ENCODE results near the gene DENND4B. TPM values are rescaled to one million over a fixed set of nuclear protein-coding genes. Genes with fewer than 3 reads are reported as not detected.
A peak's percentile ranks its signal among the peaks of the same experiment; 100 is the strongest.

The DENND4B gene
- total and polyA plus RNA-seq, 9 of the 15 experiments (the other 6 are each of a cell fraction or from before 2014, with no cell fraction given), result 9.5 to 80.5 (median 23.1) TPM

DNA sequence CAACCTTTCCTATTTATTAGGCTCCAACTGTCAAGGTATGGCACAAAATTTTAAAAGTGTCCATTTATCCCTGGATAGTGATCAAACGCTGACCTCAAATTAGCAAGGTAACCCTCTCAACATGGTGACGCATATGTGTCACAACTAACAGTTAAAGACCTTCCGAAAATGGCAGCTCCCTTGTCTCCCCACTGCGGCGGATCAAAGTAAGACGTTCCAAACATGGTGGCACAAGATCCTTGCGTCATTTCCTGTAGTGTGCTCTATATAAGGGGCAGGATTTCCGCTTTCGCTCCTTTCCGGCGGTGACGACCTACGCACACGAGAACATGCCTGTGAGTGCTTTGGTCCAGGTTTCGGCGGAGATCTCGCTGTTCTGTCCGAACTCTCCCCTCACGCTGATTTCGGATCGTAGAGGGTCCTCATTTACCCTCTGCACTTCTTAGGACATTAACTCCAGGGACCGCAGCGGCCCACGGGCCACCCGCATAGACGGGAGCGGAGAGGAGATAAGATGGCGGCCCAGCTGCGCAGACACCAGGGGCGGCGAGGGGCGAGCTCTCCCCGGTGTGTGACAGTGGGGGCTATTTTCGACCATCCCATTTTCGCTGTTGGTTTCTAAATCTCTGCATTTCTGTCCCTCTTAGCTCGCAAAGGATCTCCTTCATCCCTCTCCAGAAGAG is 44.1 kb upstream of the DENND4B start, which contains the start of gene RPS27 (continued):
- TF ChIP-seq, protein P1, sequence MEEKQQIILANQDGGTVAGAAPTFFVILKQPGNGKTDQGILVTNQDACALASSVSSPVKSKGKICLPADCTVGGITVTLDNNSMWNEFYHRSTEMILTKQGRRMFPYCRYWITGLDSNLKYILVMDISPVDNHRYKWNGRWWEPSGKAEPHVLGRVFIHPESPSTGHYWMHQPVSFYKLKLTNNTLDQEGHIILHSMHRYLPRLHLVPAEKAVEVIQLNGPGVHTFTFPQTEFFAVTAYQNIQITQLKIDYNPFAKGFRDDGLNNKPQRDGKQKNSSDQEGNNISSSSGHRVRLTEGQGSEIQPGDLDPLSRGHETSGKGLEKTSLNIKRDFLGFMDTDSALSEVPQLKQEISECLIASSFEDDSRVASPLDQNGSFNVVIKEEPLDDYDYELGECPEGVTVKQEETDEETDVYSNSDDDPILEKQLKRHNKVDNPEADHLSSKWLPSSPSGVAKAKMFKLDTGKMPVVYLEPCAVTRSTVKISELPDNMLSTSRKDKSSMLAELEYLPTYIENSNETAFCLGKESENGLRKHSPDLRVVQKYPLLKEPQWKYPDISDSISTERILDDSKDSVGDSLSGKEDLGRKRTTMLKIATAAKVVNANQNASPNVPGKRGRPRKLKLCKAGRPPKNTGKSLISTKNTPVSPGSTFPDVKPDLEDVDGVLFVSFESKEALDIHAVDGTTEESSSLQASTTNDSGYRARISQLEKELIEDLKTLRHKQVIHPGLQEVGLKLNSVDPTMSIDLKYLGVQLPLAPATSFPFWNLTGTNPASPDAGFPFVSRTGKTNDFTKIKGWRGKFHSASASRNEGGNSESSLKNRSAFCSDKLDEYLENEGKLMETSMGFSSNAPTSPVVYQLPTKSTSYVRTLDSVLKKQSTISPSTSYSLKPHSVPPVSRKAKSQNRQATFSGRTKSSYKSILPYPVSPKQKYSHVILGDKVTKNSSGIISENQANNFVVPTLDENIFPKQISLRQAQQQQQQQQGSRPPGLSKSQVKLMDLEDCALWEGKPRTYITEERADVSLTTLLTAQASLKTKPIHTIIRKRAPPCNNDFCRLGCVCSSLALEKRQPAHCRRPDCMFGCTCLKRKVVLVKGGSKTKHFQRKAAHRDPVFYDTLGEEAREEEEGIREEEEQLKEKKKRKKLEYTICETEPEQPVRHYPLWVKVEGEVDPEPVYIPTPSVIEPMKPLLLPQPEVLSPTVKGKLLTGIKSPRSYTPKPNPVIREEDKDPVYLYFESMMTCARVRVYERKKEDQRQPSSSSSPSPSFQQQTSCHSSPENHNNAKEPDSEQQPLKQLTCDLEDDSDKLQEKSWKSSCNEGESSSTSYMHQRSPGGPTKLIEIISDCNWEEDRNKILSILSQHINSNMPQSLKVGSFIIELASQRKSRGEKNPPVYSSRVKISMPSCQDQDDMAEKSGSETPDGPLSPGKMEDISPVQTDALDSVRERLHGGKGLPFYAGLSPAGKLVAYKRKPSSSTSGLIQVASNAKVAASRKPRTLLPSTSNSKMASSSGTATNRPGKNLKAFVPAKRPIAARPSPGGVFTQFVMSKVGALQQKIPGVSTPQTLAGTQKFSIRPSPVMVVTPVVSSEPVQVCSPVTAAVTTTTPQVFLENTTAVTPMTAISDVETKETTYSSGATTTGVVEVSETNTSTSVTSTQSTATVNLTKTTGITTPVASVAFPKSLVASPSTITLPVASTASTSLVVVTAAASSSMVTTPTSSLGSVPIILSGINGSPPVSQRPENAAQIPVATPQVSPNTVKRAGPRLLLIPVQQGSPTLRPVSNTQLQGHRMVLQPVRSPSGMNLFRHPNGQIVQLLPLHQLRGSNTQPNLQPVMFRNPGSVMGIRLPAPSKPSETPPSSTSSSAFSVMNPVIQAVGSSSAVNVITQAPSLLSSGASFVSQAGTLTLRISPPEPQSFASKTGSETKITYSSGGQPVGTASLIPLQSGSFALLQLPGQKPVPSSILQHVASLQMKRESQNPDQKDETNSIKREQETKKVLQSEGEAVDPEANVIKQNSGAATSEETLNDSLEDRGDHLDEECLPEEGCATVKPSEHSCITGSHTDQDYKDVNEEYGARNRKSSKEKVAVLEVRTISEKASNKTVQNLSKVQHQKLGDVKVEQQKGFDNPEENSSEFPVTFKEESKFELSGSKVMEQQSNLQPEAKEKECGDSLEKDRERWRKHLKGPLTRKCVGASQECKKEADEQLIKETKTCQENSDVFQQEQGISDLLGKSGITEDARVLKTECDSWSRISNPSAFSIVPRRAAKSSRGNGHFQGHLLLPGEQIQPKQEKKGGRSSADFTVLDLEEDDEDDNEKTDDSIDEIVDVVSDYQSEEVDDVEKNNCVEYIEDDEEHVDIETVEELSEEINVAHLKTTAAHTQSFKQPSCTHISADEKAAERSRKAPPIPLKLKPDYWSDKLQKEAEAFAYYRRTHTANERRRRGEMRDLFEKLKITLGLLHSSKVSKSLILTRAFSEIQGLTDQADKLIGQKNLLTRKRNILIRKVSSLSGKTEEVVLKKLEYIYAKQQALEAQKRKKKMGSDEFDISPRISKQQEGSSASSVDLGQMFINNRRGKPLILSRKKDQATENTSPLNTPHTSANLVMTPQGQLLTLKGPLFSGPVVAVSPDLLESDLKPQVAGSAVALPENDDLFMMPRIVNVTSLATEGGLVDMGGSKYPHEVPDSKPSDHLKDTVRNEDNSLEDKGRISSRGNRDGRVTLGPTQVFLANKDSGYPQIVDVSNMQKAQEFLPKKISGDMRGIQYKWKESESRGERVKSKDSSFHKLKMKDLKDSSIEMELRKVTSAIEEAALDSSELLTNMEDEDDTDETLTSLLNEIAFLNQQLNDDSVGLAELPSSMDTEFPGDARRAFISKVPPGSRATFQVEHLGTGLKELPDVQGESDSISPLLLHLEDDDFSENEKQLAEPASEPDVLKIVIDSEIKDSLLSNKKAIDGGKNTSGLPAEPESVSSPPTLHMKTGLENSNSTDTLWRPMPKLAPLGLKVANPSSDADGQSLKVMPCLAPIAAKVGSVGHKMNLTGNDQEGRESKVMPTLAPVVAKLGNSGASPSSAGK (IDR thresholded peaks at IDR 0.05), result no peak; the same call in 1 of the 2 replicates
- TF ChIP-seq, protein P2, sequence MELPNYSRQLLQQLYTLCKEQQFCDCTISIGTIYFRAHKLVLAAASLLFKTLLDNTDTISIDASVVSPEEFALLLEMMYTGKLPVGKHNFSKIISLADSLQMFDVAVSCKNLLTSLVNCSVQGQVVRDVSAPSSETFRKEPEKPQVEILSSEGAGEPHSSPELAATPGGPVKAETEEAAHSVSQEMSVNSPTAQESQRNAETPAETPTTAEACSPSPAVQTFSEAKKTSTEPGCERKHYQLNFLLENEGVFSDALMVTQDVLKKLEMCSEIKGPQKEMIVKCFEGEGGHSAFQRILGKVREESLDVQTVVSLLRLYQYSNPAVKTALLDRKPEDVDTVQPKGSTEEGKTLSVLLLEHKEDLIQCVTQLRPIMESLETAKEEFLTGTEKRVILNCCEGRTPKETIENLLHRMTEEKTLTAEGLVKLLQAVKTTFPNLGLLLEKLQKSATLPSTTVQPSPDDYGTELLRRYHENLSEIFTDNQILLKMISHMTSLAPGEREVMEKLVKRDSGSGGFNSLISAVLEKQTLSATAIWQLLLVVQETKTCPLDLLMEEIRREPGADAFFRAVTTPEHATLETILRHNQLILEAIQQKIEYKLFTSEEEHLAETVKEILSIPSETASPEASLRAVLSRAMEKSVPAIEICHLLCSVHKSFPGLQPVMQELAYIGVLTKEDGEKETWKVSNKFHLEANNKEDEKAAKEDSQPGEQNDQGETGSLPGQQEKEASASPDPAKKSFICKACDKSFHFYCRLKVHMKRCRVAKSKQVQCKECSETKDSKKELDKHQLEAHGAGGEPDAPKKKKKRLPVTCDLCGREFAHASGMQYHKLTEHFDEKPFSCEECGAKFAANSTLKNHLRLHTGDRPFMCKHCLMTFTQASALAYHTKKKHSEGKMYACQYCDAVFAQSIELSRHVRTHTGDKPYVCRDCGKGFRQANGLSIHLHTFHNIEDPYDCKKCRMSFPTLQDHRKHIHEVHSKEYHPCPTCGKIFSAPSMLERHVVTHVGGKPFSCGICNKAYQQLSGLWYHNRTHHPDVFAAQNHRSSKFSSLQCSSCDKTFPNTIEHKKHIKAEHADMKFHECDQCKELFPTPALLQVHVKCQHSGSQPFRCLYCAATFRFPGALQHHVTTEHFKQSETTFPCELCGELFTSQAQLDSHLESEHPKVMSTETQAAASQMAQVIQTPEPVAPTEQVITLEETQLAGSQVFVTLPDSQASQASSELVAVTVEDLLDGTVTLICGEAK (IDR thresholded peaks at IDR 0.05), result peak; percentile 95
- TF ChIP-seq, protein P2 (CRISPR knock-in tag; IDR thresholded peaks at IDR 0.05), result no peak
- TF ChIP-seq ZNF384 (IDR thresholded peaks at IDR 0.05; ENCODE audit: low read depth, low read length) (no peak), SMAD1 (IDR thresholded peaks at IDR 0.05; ENCODE audit: low read depth, low read length, partially characterized antibody) (peak; percentile 97), ZNF41 (CRISPR knock-in tag; conservative IDR thresholded peaks at IDR 0.05) (no peak)

All from K562 (cell line).